ENCODE data around the gene BMP8A. TPM values are rescaled to one million over a fixed set of nuclear protein-coding genes. Genes with fewer than 3 reads are reported as not detected.
A peak's percentile ranks its signal among the peaks of the same experiment; 100 is the strongest.

BMP8A gene
- total RNA-seq, 4 donors from 2014 or later: 1.2 to 18.0 (median 3.6) TPM; not detected in 1

DNA sequence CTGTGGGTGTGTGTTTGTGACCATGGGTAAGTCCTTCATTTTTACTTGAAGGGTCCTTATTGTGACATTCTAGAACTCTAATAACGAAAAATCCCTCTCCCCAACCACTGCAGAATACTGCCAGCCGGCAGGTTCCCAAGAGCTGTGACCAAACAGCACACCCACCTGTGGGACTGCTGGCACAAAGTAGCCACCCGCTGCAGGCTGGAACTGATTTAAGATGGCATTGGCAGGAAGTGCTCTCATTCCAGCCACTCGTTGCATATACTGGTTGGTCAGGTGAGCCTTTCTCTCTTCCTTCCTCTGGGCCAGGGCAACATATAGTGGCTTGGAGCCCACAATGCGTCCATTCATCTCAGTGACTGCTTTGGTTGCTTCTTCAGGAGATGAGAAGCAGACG is 73.5 kb downstream of the BMP8A start:
- no peak for DNase-seq
- Histone ChIP-seq H3K4me3 (no peak overlapping the region), H3K9me3 (no peaks in the 10 kb centered on the region), H3K27ac (no peak overlapping the region), H3K36me3 (peaks cover 0 to 100% (median 0%) of the 10 kb centered on the region in 3 donors), H3K4me1 (peaks cover 0 to 29% (median 0%) of the 10 kb centered on the region in 4 donors), H3K27me3 (no peaks in the 10 kb centered on the region)
- TF ChIP-seq, protein P1, sequence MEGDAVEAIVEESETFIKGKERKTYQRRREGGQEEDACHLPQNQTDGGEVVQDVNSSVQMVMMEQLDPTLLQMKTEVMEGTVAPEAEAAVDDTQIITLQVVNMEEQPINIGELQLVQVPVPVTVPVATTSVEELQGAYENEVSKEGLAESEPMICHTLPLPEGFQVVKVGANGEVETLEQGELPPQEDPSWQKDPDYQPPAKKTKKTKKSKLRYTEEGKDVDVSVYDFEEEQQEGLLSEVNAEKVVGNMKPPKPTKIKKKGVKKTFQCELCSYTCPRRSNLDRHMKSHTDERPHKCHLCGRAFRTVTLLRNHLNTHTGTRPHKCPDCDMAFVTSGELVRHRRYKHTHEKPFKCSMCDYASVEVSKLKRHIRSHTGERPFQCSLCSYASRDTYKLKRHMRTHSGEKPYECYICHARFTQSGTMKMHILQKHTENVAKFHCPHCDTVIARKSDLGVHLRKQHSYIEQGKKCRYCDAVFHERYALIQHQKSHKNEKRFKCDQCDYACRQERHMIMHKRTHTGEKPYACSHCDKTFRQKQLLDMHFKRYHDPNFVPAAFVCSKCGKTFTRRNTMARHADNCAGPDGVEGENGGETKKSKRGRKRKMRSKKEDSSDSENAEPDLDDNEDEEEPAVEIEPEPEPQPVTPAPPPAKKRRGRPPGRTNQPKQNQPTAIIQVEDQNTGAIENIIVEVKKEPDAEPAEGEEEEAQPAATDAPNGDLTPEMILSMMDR (IDR thresholded peaks at IDR 0.05): no peak
- no peak for TF ChIP-seq POLR2A (IDR thresholded peaks at IDR 0.05)

DNA sequence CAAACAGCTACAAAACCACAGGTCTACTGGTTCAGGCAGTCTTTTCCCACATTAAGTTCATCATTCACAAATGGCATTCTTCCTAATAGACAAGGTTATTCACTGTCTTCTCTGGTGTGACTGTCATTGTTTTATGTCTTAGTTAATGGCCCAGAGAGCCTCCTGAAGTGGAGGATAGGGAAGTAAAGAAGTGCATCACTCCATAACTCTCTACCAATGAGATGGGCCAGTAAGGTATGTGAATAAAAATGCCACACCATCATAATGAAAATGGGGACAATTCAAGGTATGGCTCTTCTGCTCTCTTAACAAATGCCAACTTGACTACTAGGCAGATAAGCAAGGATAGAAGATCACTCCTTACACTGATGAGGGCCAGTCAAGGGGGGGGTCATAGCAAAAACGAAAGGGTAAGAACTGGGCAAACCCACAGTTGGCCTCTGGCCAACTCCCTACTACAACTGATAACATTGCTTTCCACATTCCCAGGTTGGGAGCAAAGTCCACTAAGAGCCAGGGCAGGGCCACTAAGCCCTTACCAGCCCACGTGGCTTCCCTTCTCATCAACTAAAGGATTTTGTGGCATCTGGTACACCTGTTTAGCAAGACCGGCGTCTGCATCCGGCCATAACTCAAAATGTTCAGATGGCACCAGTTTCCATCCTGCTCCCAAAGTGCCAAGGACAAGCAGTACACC is 75.2 kb downstream of the BMP8A start:
- Histone ChIP-seq H3K4me3 (no peak overlapping the region), H3K9me3 (no peaks in the 10 kb centered on the region), H3K27me3 (no peaks in the 10 kb centered on the region), H3K4me1 (peaks cover 0 to 29% (median 0%) of the 10 kb centered on the region in 4 donors), H3K36me3 (peaks cover 0 to 100% (median 0%) of the 10 kb centered on the region in 3 donors), H3K27ac (peak overlapping the region in 2 of 4 donors; percentile 20 to 44)
- DNase-seq: peak in 2 of 3 donors; percentile 80 to 89
- TF ChIP-seq, protein P1 (IDR thresholded peaks at IDR 0.05): no peak
- TF ChIP-seq POLR2A (IDR thresholded peaks at IDR 0.05): no peak

- Histone ChIP-seq H3K27ac (peak overlapping the region in 1 of 4 donors; percentile 44), H3K4me1 (peaks cover 0 to 31% (median 0%) of the 10 kb centered on the region in 4 donors), H3K4me3 (no peak overlapping the region), H3K9me3 (no peaks in the 10 kb centered on the region), H3K36me3 (peaks cover 0 to 100% (median 0%) of the 10 kb centered on the region in 3 donors), H3K27me3 (no peaks in the 10 kb centered on the region)
- TF ChIP-seq POLR2A (IDR thresholded peaks at IDR 0.05): no peak
- TF ChIP-seq, protein P1 (IDR thresholded peaks at IDR 0.05): no peak
- DNase-seq: no peak
Observed at GRCh38 chr1:39567302-39567701, 75.9 kb downstream of the BMP8A start.

DNA sequence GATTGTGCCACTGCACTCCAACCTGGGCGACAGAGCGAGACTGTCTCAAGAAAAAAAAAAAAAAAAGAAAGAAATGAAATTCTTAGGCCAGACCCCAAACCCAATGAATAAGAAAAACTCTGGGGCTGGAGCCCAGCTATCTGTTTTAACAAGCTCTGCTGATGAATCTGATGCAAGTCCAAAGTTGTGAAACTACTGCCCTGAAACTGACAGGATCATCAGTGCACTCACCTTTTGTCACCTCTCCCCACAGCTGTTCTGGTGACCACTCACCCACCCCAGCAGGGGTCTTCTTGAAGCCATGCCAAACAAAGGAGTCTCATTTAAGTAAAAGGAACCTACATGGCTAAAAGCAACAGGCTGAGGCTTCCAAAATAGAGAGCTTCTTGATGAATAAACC is 76.8 kb downstream of the BMP8A start:
- peaks cover 0 to 98% (median 0%) of the 10 kb centered on the region in 3 donors for H3K36me3 ChIP-seq

DNA sequence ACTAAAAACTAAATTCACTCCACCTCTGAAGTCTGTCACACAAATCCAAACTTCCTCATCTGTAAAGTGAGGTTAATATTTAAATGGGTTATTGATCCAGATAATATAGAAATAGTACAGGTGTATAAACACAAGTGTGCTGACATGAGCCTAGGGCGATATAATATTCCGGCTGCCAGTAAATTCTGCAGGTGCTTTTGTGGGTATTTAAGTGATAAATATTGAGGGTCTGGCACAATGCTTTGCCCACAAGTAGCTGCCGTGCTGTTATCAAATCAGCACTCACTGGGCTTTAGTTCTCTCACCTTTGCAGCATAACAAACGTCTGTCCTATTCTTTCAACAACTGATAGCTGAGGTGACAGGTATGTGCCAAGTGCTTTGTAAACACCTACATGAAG is 77.6 kb downstream of the BMP8A start:
- no peak for DNase-seq
- H3K27me3 ChIP-seq: no peaks in the 10 kb centered on the region
- peaks cover 2 to 48% (median 6%) of the 10 kb centered on the region in 4 donors for H3K4me1 ChIP-seq
- H3K4me3 ChIP-seq: no peak overlapping the region
- peaks cover 0 to 93% (median 0%) of the 10 kb centered on the region in 3 donors for H3K36me3 ChIP-seq
- no peaks in the 10 kb centered on the region for H3K9me3 ChIP-seq
- TF ChIP-seq, protein P1 (IDR thresholded peaks at IDR 0.05): no peak
- no peak for TF ChIP-seq POLR2A (IDR thresholded peaks at IDR 0.05)
- no peak overlapping the region for H3K27ac ChIP-seq

More for the DNA sequence above, 76.8 kb downstream of the BMP8A start:
- H3K9me3 ChIP-seq: no peaks in the 10 kb centered on the region
- no peak overlapping the region for H3K27ac ChIP-seq
- DNase-seq: no peak
- TF ChIP-seq, protein P1 (IDR thresholded peaks at IDR 0.05): no peak
- no peak for TF ChIP-seq POLR2A (IDR thresholded peaks at IDR 0.05)
- H3K4me3 ChIP-seq: no peak overlapping the region
- H3K27me3 ChIP-seq: no peaks in the 10 kb centered on the region
- peaks cover 0 to 40% (median 0%) of the 10 kb centered on the region in 4 donors for H3K4me1 ChIP-seq

Measured in Peyer's patch (tissue), 4 donors.